GM23338 (cell line): Measurements from ENCODE around the gene TMX3. TPM values are rescaled to one million over a fixed set of nuclear protein-coding genes. Genes with fewer than 3 reads are reported as not detected.

Source experiments
- ATAC-seq: fragments of 200-7000 bp; cut with Tn5 transposase; 3 replicates; pipeline ENCODE4 v1.9.1; 2020
- DNase-seq: peaks from one replicate; pipeline ENCODE4 v3.0.0-alpha.2; 2015; ENCODE audit warnings: low spot score
- H2AFZ ChIP-seq: fragments of 200-600 bp; sonication (generic); 2 replicates; pipeline ENCODE4 v1.8.0; 2016; ENCODE audit warnings: antibody characterized with exemption, mild to moderate bottlenecking, moderate library complexity
- H3F3A ChIP-seq: fragments of 200-600 bp; sonication (generic); replicated peaks from 2 replicates; pipeline ENCODE4 v1.8.0; 2017; ENCODE audit warnings: antibody characterized with exemption, mixed run types, low read depth
- H3K27ac ChIP-seq: fragments of 200-600 bp; sonication (generic); 2 replicates; pipeline ENCODE4 v1.6.1; 2016; ENCODE audit warnings: low read depth
- H3K27me3 ChIP-seq: fragments of 200-600 bp; sonication (generic); 2 replicates; pipeline ENCODE4 v1.8.0; 2016; ENCODE audit warnings: mild to moderate bottlenecking, mixed run types, moderate library complexity; ENCODE audit not compliant: insufficient read depth
- H3K36me3 ChIP-seq: fragments of 200-600 bp; sonication (generic); 2 replicates; pipeline ENCODE4 v1.8.0; 2016; ENCODE audit warnings: mild to moderate bottlenecking; ENCODE audit not compliant: insufficient read depth
- H3K4me1 ChIP-seq: fragments of 200-600 bp; sonication (generic); 2 replicates; pipeline ENCODE4 v1.8.0; 2016; ENCODE audit warnings: mild to moderate bottlenecking, moderate library complexity; ENCODE audit not compliant: insufficient read depth
- H3K4me2 ChIP-seq: fragments of 200-600 bp; sonication (generic); 2 replicates; pipeline ENCODE4 v1.7.1; 2017; ENCODE audit warnings: mixed run types
- H3K4me3 ChIP-seq: fragments of 200-600 bp; sonication (generic); 2 replicates; pipeline ENCODE4 v1.6.1; 2016; ENCODE audit warnings: mixed run types
- H3K79me2 ChIP-seq: fragments of 200-600 bp; sonication (generic); replicated peaks from 2 replicates; pipeline ENCODE4 v1.8.0; 2017; ENCODE audit warnings: mild to moderate bottlenecking; ENCODE audit not compliant: insufficient read depth
- H3K9me2 ChIP-seq: fragments of 200-600 bp; sonication (generic); 2 replicates; pipeline ENCODE4 v1.8.0; 2017; ENCODE audit not compliant: insufficient read depth
- H4K20me1 ChIP-seq: fragments of 200-600 bp; sonication (generic); replicated peaks from 2 replicates; pipeline ENCODE4 v1.8.0; 2017; ENCODE audit warnings: mild to moderate bottlenecking; ENCODE audit not compliant: insufficient read depth
- H3K27ac Mint-ChIP-seq: 2 replicates; pipeline ENCODE4 v1.8.0; 2020; ENCODE audit warnings: inconsistent platforms, mild to moderate bottlenecking, moderate library complexity, mixed read lengths
- H3K27me3 Mint-ChIP-seq: 3 replicates; pipeline ENCODE4 v1.8.0; 2022; ENCODE audit warnings: low read depth, mild to moderate bottlenecking, moderate library complexity, mixed read lengths, inconsistent platforms; ENCODE audit not compliant: insufficient read depth, poor library complexity
- H3K36me3 Mint-ChIP-seq: 3 replicates; pipeline ENCODE4 v1.8.0; 2021; ENCODE audit warnings: low read depth, mild to moderate bottlenecking, inconsistent platforms, moderate library complexity, mixed read lengths
- H3K4me1 Mint-ChIP-seq: 3 replicates; pipeline ENCODE4 v1.8.0; 2020; ENCODE audit warnings: mild to moderate bottlenecking, inconsistent platforms, mixed read lengths
- H3K4me3 Mint-ChIP-seq: 3 replicates; pipeline ENCODE4 v1.8.0; 2021; ENCODE audit warnings: moderate library complexity, mild to moderate bottlenecking, inconsistent platforms, mixed read lengths
- H3K9me3 Mint-ChIP-seq: 3 replicates; pipeline ENCODE4 v1.8.0; 2020; ENCODE audit warnings: moderate library complexity, mild to moderate bottlenecking, inconsistent platforms, mixed read lengths
- CREB1 ChIP-seq: fragments of 250-450 bp; sonication (Bioruptor Pico); IDR thresholded peaks from 2 replicates; pipeline ENCODE4 v1.5.0; 2020; ENCODE audit warnings: low read depth, mild to moderate bottlenecking, moderate library complexity
- EZH2phosphoT487 ChIP-seq: fragments of 200-600 bp; sonication (generic); IDR thresholded peaks from one replicate; pipeline ENCODE4 v1.8.1; 2018; ENCODE audit warnings: antibody characterized with exemption; ENCODE audit not compliant: unreplicated experiment
- POLR2AphosphoS5 ChIP-seq: IDR thresholded peaks from 2 replicates; pipeline ENCODE4 v1.6.1; 2016; ENCODE audit warnings: antibody characterized with exemption, low read depth
- polyA plus RNA-seq: library from polyadenylated mRNA; unstranded; fragments of >200 nt; fragmentation: Nextera tagmentation; extraction: Ambion mirVana; gene quantifications from 2 replicates; pipeline ENCODE4 v1.2.1, GENCODE V29; 2016
- total RNA-seq: library from RNA; depleted of rRNA; stranded (reverse); fragments of >200 nt; shearing (Covaris generic); gene quantifications from 2 replicates; pipeline ENCODE4 v1.2.3, GENCODE V29; 2014
- TF ChIP-seq, protein P1 (sequence below): IDR thresholded peaks from 2 replicates; pipeline ENCODE4 v1.6.1; 2016; ENCODE audit warnings: antibody characterized with exemption
- TF ChIP-seq, protein P2 (sequence below): fragments of 250-450 bp; sonication (Bioruptor Pico); IDR thresholded peaks from 2 replicates; pipeline ENCODE4 v1.5.0; 2020; ENCODE audit warnings: mild to moderate bottlenecking, moderate library complexity
- TF ChIP-seq, protein P3 (sequence below), 2 experiments: fragments of 200-600 bp in 1 of 2; sonication (generic) in 1 of 2; conservative IDR thresholded peaks; 2 replicates each; pipeline versions ENCODE4 v1.5.1 to v1.6.1; 2016 to 2017; ENCODE audit warnings: antibody characterized with exemption in 2 of 2, low read depth in 2 of 2, mild to moderate bottlenecking in 2 of 2, moderate library complexity in 1 of 2

Gene TMX3
- total and polyA plus RNA-seq, 2 experiments from 2014 or later, result 12.4 to 40.1 TPM

DNA sequence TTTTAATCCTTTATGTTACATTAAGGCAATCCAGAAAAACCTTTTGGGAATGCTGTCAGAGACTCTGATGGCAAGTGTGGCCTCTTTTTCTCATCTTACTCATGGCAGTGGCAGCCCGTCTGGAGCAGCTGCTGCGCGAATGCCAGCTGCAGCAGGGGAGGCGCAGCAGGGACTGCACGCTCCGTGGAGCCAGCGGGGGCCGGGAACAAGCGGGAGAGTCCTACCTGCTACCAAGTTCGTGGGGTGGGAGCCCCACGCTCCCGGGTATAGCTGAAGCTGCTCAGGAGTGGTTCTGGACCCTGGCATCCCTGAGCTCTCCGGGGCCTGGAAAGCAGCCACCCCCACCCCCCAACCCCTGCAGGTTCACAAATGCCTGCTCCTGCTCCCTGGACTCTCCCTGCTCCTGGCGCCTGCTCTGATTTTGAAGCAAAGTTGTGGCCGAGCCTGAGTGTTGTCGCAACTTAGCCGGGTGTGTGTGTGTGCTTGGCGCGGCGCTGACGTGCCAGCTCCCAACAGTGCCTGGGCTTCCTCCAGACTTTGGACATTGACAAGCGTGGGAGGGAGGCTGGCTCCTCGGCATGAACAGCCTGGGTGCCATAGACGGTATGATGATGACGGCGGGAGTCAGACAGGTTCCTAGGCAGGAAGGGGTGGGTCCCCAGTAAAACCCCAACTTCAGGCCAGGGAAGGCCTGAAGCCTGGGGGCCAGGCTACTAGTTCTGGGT lies 21.7 kb downstream of the TMX3 start:
- Mint-ChIP-seq H3K27me3 (no peaks in the 10 kb centered on the region), H3K4me1 (no peaks in the 10 kb centered on the region), H3K36me3 (peaks cover 59% of the 10 kb centered on the region), H3K27ac (no peak overlapping the region), H3K9me3 (no peaks in the 10 kb centered on the region; the same call in 2 of the 3 replicates), H3K4me3 (no peak overlapping the region)
- Histone ChIP-seq H3F3A (no peaks in the 10 kb centered on the region), H3K36me3 (peaks cover 24% of the 10 kb centered on the region; the same call in 1 of the 2 replicates), H3K4me3 (no peak overlapping the region), H3K4me1 (no peaks in the 10 kb centered on the region), H3K9me2 (no peaks in the 10 kb centered on the region; the same call in 1 of the 2 replicates), H3K4me2 (no peak overlapping the region), H2AFZ (no peak overlapping the region), H4K20me1 (no peaks in the 10 kb centered on the region), H3K79me2 (0 out of 2 replicates have a peak, but pooled peaks cover 1% of the 10 kb centered on the region), H3K27ac (no peak overlapping the region), H3K27me3 (no peaks in the 10 kb centered on the region)
- TF ChIP-seq, protein P1, sequence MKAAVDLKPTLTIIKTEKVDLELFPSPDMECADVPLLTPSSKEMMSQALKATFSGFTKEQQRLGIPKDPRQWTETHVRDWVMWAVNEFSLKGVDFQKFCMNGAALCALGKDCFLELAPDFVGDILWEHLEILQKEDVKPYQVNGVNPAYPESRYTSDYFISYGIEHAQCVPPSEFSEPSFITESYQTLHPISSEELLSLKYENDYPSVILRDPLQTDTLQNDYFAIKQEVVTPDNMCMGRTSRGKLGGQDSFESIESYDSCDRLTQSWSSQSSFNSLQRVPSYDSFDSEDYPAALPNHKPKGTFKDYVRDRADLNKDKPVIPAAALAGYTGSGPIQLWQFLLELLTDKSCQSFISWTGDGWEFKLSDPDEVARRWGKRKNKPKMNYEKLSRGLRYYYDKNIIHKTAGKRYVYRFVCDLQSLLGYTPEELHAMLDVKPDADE, result no peak
- TF ChIP-seq, protein P2, sequence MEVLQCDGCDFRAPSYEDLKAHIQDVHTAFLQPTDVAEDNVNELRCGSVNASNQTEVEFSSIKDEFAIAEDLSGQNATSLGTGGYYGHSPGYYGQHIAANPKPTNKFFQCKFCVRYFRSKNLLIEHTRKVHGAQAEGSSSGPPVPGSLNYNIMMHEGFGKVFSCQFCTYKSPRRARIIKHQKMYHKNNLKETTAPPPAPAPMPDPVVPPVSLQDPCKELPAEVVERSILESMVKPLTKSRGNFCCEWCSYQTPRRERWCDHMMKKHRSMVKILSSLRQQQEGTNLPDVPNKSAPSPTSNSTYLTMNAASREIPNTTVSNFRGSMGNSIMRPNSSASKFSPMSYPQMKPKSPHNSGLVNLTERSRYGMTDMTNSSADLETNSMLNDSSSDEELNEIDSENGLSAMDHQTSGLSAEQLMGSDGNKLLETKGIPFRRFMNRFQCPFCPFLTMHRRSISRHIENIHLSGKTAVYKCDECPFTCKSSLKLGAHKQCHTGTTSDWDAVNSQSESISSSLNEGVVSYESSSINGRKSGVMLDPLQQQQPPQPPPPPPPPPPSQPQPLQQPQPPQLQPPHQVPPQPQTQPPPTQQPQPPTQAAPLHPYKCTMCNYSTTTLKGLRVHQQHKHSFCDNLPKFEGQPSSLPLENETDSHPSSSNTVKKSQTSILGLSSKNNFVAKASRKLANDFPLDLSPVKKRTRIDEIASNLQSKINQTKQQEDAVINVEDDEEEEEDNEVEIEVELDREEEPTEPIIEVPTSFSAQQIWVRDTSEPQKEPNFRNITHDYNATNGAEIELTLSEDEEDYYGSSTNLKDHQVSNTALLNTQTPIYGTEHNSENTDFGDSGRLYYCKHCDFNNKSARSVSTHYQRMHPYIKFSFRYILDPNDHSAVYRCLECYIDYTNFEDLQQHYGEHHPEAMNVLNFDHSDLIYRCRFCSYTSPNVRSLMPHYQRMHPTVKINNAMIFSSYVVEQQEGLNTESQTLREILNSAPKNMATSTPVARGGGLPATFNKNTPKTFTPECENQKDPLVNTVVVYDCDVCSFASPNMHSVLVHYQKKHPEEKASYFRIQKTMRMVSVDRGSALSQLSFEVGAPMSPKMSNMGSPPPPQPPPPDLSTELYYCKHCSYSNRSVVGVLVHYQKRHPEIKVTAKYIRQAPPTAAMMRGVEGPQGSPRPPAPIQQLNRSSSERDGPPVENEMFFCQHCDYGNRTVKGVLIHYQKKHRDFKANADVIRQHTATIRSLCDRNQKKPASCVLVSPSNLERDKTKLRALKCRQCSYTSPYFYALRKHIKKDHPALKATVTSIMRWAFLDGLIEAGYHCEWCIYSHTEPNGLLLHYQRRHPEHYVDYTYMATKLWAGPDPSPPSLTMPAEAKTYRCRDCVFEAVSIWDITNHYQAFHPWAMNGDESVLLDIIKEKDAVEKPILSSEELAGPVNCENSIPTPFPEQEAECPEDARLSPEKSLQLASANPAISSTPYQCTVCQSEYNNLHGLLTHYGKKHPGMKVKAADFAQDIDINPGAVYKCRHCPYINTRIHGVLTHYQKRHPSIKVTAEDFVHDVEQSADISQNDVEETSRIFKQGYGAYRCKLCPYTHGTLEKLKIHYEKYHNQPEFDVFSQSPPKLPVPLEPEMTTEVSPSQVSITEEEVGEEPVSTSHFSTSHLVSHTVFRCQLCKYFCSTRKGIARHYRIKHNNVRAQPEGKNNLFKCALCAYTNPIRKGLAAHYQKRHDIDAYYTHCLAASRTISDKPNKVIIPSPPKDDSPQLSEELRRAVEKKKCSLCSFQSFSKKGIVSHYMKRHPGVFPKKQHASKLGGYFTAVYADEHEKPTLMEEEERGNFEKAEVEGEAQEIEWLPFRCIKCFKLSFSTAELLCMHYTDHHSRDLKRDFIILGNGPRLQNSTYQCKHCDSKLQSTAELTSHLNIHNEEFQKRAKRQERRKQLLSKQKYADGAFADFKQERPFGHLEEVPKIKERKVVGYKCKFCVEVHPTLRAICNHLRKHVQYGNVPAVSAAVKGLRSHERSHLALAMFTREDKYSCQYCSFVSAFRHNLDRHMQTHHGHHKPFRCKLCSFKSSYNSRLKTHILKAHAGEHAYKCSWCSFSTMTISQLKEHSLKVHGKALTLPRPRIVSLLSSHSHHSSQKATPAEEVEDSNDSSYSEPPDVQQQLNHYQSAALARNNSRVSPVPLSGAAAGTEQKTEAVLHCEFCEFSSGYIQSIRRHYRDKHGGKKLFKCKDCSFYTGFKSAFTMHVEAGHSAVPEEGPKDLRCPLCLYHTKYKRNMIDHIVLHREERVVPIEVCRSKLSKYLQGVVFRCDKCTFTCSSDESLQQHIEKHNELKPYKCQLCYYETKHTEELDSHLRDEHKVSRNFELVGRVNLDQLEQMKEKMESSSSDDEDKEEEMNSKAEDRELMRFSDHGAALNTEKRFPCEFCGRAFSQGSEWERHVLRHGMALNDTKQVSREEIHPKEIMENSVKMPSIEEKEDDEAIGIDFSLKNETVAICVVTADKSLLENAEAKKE (CRISPR knock-in tag), result no peak
- TF ChIP-seq, protein P3, sequence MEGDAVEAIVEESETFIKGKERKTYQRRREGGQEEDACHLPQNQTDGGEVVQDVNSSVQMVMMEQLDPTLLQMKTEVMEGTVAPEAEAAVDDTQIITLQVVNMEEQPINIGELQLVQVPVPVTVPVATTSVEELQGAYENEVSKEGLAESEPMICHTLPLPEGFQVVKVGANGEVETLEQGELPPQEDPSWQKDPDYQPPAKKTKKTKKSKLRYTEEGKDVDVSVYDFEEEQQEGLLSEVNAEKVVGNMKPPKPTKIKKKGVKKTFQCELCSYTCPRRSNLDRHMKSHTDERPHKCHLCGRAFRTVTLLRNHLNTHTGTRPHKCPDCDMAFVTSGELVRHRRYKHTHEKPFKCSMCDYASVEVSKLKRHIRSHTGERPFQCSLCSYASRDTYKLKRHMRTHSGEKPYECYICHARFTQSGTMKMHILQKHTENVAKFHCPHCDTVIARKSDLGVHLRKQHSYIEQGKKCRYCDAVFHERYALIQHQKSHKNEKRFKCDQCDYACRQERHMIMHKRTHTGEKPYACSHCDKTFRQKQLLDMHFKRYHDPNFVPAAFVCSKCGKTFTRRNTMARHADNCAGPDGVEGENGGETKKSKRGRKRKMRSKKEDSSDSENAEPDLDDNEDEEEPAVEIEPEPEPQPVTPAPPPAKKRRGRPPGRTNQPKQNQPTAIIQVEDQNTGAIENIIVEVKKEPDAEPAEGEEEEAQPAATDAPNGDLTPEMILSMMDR (conservative IDR thresholded peaks at IDR 0.05; ENCODE audit: low read depth in 2 of 2), result no peak
- TF ChIP-seq POLR2AphosphoS5 (no peak), EZH2phosphoT487 (no peak), CREB1 (CRISPR knock-in tag) (no peak)
- no peak for DNase-seq
- no peak for ATAC-seq
